SK-N-SH (cell line): ENCODE results near the gene HRK. TPM values are rescaled to one million over a fixed set of nuclear protein-coding genes. Genes with fewer than 3 reads are reported as not detected.

Experiments used
- polyA plus RNA-seq, 3 experiments: library from polyadenylated mRNA; depleted of rRNA; stranded (reverse); fragments of >200 nt; gene quantifications; 2 replicates each; pipeline ENCODE4 v1.2.3, GENCODE V29; 2012

Gene HRK
- polyA plus RNA-seq, 1 of the 3 experiments (the other 2 are of a cell fraction) = 0.02 TPM

Other genes starting within 250 kb of the HRK start
- gene SPRING1, start 143.4 kb downstream of the HRK start, polyA plus RNA-seq (2012; rRNA removed) = 10.9 and 12.2 TPM in 2 replicates
- 3.8 and 4.4 TPM in 2 replicates for gene RNFT2, start 143.1 kb downstream of the HRK start, polyA plus RNA-seq (2012; rRNA removed)
- gene FBXW8, start 29.5 kb upstream of the HRK start, polyA plus RNA-seq (2012; rRNA removed) = 15.6 and 17.6 TPM in 2 replicates
- 0.19 and 0.39 TPM in 2 replicates for gene TESC, start 218.0 kb upstream of the HRK start, polyA plus RNA-seq (2012; rRNA removed)